ENCODE measurements around the gene ARFIP1.
"Not testable (repeated sequence)": the region's sequence is repeated elsewhere in the genome, so short reads cannot be mapped to it uniquely, and the experiment has no call there.

ARFIP1 gene

DNA sequence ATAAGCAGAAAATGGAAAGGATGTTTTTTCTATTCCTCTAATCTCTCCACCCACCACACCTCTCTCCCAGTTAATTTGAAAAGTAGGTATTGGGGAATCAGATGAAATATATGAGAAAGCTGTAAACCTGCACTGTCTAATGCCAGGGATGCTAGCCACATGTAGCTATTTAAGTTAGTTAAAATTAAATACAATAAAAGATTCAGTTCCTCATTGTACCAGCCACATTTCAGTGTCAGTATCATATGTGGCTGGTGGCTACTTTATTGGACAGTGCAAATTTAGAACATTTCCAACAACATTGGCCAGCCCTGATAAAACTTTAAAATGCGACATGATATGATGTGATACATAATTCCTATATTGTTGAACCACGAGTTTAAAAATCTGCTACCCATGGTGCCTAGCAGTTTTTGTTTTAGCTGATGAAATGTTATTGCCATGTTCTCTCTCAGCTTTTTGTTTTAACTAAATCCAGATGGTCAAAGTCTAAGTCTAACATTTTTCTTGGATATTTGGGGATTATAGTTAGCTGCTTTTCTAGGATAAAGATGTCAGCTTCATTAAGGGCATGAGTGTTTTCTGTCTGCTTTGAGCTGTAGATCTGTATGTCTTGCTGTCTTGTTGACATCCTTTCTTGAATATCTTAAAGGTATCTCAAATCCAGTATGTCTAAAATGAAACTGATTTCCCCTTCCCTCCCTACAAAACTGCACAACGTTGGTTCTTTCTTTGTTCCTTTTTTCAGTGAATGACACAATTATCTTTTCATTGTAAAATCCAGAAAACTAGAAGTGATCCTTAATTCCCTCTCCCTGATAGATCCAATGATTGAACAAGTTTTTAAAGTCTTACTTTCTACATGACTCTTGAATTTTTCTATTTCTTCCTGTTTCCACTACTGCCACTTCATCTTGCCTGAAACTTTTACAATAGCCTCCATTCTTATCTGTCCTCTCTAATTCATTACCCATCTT is 6.2 kb downstream of the ARFIP1 start:
- DNase-seq, result peak in 1 of 2 experiments; percentile 6

GRCh38 chr4:152786627-152787026 is 6.9 kb downstream of the ARFIP1 start:
- no peak for DNase-seq

GRCh38 chr4:152795891-152796290 is 16.1 kb downstream of the ARFIP1 start:
- DNase-seq, result no peak

DNA sequence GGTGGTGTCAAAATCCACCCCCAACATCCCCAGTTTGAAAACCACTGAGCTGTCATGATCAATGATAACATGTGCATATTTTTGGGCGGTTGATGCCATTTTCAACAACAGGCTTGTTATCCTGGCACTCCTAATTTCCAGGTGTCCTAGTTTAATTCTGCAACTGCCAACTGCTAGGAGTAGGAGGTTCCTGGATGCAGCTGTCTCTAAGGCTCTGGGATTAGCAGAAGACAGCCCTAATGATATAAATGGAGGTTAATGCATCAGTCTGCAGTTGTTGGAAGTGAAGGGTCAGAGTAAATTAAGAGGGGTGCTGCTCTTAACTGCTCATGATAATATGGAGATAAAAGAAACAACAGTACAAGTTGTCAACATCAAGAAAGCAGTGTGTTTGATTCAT is 23.8 kb downstream of the ARFIP1 start:
- peak in 1 of 2 experiments; percentile 0 for DNase-seq

DNA sequence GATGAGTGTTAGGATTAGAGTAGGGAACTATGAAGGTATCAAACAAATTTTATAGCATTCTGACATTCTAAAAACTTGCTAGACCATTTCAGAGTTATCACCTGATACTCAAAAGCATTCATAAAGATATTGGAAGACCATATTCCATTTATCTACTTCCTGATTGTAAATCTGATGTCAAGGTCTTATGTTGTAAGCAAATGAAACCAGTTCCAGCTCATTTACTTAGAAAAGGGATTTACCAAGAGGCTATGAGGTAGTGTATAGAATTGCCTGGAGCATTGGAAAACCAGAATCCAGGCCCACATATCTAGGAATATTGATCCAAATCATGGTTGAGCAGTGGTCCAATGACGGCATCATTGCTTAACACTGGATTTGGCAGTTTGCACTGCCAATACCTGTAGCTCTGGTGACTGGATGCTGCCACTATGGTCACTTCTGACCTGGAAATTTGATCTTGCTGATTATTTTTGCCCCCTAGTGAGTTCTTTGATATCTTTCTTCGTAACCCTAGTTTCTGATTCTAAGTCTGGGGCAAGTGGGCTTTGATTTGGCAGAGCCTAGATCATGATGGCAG is 25.4 kb downstream of the ARFIP1 start:
- no peak for DNase-seq

DNA sequence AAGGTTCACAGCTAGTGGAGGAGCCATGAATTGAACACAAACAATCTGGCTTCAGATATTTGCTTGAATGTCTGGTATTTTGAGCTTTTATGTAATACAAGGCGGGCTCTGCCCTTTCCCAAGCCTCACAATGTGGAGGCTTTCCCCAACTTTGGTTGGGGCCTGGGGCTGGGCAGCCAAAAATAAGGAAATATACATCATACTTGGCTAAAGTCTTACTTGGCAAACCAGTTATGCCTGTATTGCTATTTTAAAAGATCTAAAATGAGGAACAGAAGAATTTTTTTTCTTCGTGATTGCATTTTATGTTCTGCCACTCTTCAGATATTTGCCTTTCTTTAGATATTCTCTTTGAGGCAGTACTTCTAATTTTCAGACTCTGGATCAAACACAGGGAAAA is 26.1 kb downstream of the ARFIP1 start:
- DNase-seq, result no peak

DNA sequence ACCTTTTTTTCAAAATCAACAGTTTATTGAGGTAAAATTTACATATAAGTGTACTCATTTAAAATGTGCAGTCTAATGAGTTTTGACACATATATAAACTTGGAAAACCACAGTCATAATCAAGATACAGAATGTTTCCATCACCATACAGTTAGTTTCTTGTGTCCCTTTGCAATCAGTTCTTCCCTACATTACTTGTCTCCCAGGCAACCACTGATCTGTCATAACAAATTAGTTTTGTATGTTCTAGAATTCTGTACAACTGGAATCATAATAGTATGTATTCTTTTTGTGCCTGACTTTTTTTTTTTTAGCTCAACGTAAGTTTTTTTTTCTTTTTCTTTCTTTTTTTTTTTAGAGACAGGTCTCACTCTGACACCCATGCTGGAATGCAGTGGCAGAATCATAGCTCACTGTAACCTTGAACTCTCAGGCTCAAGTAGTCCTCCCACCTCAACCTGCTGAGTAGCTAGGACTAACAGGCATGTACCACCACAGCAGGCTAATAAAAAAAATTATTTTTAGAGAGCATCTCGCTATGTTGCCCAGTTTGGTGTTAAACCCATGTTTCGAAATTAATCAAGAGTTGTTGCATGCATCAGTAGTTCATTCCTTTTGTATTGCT is 26.9 kb downstream of the ARFIP1 start:
- DNase-seq, result no peak

- no peak for DNase-seq
These were observed 27.6 kb downstream of the ARFIP1 start for GRCh38 chr4:152807294-152807829.

DNA sequence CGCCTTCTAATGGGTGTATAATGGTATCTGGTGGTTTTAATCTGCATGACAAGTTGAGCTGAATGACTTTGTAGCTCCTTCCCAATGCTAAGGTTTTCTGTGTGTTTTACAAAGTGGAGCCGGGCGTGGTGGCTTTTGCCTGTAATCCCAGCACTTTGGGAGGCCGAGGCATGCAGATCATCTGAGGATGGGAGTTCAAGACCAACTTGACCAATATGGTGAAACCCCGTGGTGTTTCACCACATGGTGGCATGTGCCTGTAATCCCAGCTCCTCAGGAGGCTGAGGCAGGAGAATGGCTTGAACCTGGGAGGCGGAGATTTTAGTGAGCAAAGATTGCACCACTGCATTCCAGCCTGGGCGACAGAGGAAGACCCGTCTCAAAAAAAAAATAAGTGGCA is 28.9 kb downstream of the ARFIP1 start:
- no peak for DNase-seq

- DNase-seq, result no peak
These were observed 31.0 kb downstream of the ARFIP1 start for GRCh38 chr4:152810715-152811287.

DNA sequence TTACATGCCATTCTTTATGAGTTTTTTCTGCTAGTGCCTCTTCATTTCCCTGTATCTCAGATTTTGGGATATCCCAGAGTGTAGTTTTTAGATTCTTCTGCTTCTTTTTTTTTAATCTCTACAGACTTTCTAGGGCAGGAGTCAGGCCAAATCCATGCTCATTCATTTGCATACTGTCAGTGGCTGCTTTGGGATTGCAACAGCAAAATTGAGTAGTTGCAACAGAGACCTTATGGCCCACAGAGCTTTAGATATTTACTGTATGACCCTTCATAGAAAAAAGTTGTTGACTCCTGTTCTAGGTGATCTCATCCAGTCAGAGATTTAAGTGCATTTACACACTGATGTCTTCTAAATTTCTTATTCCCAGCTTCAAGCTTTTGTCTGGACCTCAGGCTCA is 35.3 kb downstream of the ARFIP1 start:
- DNase-seq, result no peak

- DNase-seq, result no peak
These were observed 37.6 kb downstream of the ARFIP1 start for GRCh38 chr4:152817331-152817730.

DNA sequence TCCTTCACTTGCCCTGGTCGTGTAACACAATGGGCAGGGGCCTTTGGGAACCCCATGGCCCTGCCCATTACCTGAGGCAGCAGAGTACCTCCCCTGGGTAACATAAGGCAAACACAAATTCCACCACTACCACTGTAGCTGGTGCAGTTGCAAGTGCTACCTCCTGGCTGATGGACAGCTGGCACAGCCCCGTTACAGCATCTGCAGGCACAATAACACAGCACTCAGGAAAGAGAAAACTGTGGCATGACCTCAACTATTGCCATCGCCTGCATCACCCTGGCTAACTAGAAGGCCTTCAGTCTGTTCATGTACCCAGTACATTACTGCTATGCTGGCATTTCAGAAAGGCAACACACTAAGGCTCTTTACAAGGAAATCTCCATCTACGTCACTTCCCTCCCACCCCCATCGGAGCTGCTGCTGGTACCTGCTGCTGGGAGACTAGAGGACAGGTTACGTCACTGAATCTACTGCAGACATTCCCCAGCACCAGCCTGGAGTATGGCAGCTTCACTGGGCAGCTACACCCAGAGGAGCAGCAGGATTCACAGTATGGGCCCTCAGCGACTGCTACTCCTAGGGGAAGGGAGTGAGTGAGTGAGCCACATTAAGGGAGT is 39.4 kb downstream of the ARFIP1 start:
- no peak for DNase-seq

DNA sequence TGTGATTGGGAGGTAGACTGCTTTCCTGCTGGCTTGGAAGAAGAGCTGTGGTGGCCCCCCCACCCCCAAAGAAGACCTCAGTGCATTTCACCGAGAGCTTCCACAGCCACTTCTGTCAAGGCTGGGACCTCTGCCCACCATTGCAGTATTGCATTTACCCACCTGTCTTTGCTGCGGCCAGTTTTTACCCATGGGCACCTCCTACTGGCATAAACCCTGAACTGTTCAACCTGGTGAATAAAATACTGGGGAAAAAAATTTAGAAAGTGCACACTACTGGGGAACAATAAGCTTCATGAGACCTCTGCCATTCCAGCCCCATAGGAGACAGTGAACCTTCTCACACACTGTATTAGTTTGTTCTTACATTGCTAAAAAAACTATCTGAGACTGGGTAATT is 40.3 kb downstream of the ARFIP1 start:
- no peak for DNase-seq

- no peak for DNase-seq
These were observed 42.6 kb downstream of the ARFIP1 start for GRCh38 chr4:152822323-152822722.

- DNase-seq, result no peak
These were observed 44.8 kb downstream of the ARFIP1 start for GRCh38 chr4:152824561-152824960.

- no peak for DNase-seq
These were observed 45.6 kb downstream of the ARFIP1 start for GRCh38 chr4:152825336-152825735.

DNA sequence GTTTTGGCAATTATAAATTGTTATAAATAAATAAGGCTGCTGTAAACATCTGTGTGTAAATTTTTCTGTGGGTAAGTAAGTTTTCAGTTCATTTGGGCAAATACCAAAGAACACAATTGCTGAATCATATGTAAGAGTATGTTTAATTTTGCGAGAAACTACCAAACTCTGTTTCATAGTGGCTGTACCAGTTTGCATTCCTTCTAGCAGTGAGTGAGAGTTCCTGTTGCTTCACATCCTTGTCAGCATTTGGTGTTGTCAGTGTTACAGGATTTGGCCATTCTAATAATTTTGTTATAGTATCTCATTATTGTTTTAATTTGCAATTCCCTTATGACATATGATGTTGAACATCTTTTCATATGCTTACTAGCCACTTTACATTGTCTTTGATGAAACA is 48.4 kb downstream of the ARFIP1 start:
- no peak for DNase-seq

DNA sequence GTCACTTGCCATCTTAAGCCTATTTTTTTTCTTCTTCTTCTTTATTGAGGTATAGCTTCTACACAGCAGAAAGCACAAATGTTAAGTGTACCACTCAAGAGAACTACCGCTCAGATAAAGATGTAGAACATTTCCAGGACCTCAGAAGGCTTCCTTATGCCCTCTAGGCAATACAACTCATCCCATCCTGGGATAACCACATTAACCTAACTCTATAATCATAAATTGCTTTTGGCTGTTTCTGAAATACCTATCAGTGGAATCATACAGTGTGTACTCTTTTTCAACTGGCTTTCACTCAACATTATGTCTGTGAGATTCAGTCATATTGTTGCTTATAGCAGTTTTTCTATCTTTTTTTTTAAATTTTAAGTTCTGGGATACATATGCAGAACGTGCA is 51.7 kb downstream of the ARFIP1 start:
- no peak for DNase-seq

GRCh38 chr4:152836936-152837335 is 57.2 kb downstream of the ARFIP1 start:
- DNase-seq, result no peak

GRCh38 chr4:152839729-152840128 is 60.0 kb downstream of the ARFIP1 start:
- not testable (repeated sequence) for DNase-seq

DNA sequence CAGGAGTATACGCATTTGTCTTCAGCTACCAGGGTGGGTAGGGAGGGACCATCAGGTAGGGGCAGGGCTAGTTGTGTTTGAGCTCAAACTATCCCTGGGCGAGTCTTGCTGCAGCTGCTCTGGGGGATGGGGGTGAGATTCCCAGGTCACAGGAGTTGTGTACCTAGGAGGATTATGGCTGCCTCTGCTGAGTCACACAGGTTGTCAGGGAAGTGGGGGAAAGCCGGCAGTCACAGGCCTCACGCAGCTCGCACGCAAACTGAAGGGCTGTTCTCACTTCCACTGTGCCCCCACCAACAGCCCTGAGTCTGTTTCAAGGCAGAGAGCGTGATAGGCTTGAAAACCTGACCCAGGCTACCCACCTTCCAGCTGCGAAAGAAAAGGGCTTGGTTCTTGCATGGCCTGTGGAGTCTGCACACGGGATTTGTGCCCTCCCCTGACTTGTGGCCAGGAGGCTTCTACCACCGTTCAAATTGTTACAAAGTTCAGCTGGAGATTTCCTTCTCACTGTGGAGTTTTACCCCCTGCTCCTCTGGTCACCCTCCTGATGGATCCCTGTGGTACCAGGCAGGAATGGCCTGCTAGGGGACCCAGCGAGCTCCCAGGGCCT is 63.8 kb downstream of the ARFIP1 start:
- no peak for DNase-seq
